Panc1 (cell line): Measurements from ENCODE around the gene SMIM1.

Experiments
- CTCF ChIP-seq: fragments of 450-650 bp; IDR thresholded peaks from 2 replicates; pipeline ENCODE4 v1.5.1; 2017; ENCODE audit warnings: mild to moderate bottlenecking
- POLR2AphosphoS5 ChIP-seq: IDR thresholded peaks from 2 replicates; pipeline ENCODE4 v1.6.1; 2012; ENCODE audit warnings: mild to moderate bottlenecking, low read depth, low read length, moderate library complexity
- REST ChIP-seq, 2 experiments: IDR thresholded peaks; 2 replicates each; pipeline ENCODE4 v1.6.1; 2011 to 2012; ENCODE audit warnings: low read depth in 2 of 2, control low read depth in 1 of 2, low read length in 1 of 2, mild to moderate bottlenecking in 1 of 2, moderate library complexity in 1 of 2; ENCODE audit not compliant: insufficient read depth in 1 of 2
- SIN3A ChIP-seq: IDR thresholded peaks from 2 replicates; pipeline ENCODE4 v1.6.1; 2012; ENCODE audit warnings: low read depth, mild to moderate bottlenecking, low read length, moderate library complexity, borderline replicate concordance; ENCODE audit not compliant: insufficient read depth
- TCF7L2 ChIP-seq: IDR thresholded peaks from 2 replicates; pipeline ENCODE4 v1.6.1; 2011; ENCODE audit warnings: mild to moderate bottlenecking, low read depth, low read length, inconsistent platforms

- TF ChIP-seq TCF7L2 (no peak), CTCF (no peak), POLR2AphosphoS5 (no peak), REST (IDR thresholded peaks at IDR 0.05; ENCODE audit: insufficient read depth in 1 of 2, low read depth in 2 of 2, low read length in 1 of 2) (no peak), SIN3A (no peak)
Observed at GRCh38 chr1:3821447-3821846, 48.9 kb downstream of the SMIM1 start.
